ENCODE results near the gene TLCD1. TPM values are rescaled to one million over a fixed set of nuclear protein-coding genes. Genes with fewer than 3 reads are reported as not detected.
A peak's percentile ranks its signal among the peaks of the same experiment; 100 is the strongest.

Gene TLCD1
- total RNA-seq, 4 donors from 2014 or later: 3.3 to 9.1 (median 5.8) TPM

GRCh38 chr17:28747801-28748750, 22.0 kb upstream of the TLCD1 start:
- no peak for TF ChIP-seq POLR2A (IDR thresholded peaks at IDR 0.05)
- TF ChIP-seq, protein P1, sequence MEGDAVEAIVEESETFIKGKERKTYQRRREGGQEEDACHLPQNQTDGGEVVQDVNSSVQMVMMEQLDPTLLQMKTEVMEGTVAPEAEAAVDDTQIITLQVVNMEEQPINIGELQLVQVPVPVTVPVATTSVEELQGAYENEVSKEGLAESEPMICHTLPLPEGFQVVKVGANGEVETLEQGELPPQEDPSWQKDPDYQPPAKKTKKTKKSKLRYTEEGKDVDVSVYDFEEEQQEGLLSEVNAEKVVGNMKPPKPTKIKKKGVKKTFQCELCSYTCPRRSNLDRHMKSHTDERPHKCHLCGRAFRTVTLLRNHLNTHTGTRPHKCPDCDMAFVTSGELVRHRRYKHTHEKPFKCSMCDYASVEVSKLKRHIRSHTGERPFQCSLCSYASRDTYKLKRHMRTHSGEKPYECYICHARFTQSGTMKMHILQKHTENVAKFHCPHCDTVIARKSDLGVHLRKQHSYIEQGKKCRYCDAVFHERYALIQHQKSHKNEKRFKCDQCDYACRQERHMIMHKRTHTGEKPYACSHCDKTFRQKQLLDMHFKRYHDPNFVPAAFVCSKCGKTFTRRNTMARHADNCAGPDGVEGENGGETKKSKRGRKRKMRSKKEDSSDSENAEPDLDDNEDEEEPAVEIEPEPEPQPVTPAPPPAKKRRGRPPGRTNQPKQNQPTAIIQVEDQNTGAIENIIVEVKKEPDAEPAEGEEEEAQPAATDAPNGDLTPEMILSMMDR (IDR thresholded peaks at IDR 0.05): no peak

GRCh38 chr17:28747051-28747691, 21.1 kb upstream of the TLCD1 start:
- DNase-seq: no peak
- Histone ChIP-seq H3K27me3 (no peaks in the 10 kb centered on the region), H3K36me3 (peaks cover 0 to 40% (median 0%) of the 10 kb centered on the region in 3 donors), H3K4me1 (peaks cover 3 to 57% (median 26%) of the 10 kb centered on the region in 4 donors), H3K27ac (peak overlapping the region; percentile 99 to 100 (median 99)), H3K4me3 (peak overlapping the region in 2 of 4 donors; percentile 37 to 92), H3K9me3 (no peaks in the 10 kb centered on the region)
- TF ChIP-seq POLR2A (IDR thresholded peaks at IDR 0.05): no peak
- TF ChIP-seq, protein P1 (IDR thresholded peaks at IDR 0.05): peak in 1 of 6 experiments; percentile 2

More at GRCh38 chr17:28747801-28748750, 22.0 kb upstream of the TLCD1 start:
- no peaks in the 10 kb centered on the region for H3K27me3 ChIP-seq
- peaks cover 0 to 40% (median 0%) of the 10 kb centered on the region in 3 donors for H3K36me3 ChIP-seq
- peaks cover 3 to 51% (median 24%) of the 10 kb centered on the region in 4 donors for H3K4me1 ChIP-seq
- peak overlapping the region in 2 of 4 donors; percentile 37 to 92 for H3K4me3 ChIP-seq
- no peaks in the 10 kb centered on the region for H3K9me3 ChIP-seq
- DNase-seq: no peak
- peak overlapping the region; percentile 27 to 100 (median 99) for H3K27ac ChIP-seq

DNA sequence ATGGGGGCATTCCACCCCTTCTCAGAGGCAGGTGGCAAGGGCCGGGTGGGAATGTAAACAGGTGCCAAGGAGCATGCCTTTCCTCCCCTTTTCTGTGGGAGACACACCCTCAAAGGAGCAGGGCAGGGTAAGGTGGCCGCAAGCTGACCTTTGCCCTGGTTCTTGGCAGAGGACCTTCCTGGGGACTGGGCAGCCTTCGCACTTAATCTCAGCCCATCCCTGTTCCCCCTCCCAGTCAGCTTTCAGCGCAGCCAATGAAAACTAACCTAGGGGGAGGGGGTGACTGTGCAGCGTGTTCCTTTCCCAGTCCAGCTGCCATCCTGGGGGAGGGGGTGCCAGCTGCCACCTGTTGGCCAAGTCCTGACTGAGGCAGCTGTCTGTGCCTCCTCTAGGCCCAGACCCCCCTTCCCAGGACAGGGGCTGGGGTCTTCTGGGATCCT, 20.6 kb upstream of the TLCD1 start:
- Histone ChIP-seq H3K4me1 (peaks cover 3 to 59% (median 28%) of the 10 kb centered on the region in 4 donors), H3K4me3 (peak overlapping the region in 2 of 4 donors; percentile 92 to 97), H3K36me3 (peaks cover 0 to 39% (median 0%) of the 10 kb centered on the region in 3 donors), H3K27me3 (no peaks in the 10 kb centered on the region), H3K27ac (peak overlapping the region; percentile 99 to 100 (median 99)), H3K9me3 (no peaks in the 10 kb centered on the region)
- DNase-seq: peak in 2 of 3 donors; percentile 90 to 91
- TF ChIP-seq, protein P1 (IDR thresholded peaks at IDR 0.05): peak in 1 of 6 experiments; percentile 13
- TF ChIP-seq POLR2A (IDR thresholded peaks at IDR 0.05): peak in 1 of 2 donors; percentile 52

- Histone ChIP-seq H3K27ac (peak overlapping the region; percentile 99 to 100 (median 99)), H3K27me3 (no peaks in the 10 kb centered on the region), H3K4me3 (peak overlapping the region; percentile 79 to 97 (median 90)), H3K4me1 (peaks cover 3 to 59% (median 33%) of the 10 kb centered on the region in 4 donors), H3K9me3 (no peaks in the 10 kb centered on the region), H3K36me3 (peaks cover 0 to 31% (median 0%) of the 10 kb centered on the region in 3 donors)
- peak in 2 of 3 donors; percentile 77 to 81 for DNase-seq
- TF ChIP-seq, protein P1 (IDR thresholded peaks at IDR 0.05): no peak
- TF ChIP-seq POLR2A (IDR thresholded peaks at IDR 0.05): peak; percentile 45 to 46
These were observed 19.9 kb upstream of the TLCD1 start for GRCh38 chr17:28745786-28746411.
